ENCODE measurements around the gene RFFL.
A peak's percentile ranks its signal among the peaks of the same experiment; 100 is the strongest.

The RFFL gene

DNA sequence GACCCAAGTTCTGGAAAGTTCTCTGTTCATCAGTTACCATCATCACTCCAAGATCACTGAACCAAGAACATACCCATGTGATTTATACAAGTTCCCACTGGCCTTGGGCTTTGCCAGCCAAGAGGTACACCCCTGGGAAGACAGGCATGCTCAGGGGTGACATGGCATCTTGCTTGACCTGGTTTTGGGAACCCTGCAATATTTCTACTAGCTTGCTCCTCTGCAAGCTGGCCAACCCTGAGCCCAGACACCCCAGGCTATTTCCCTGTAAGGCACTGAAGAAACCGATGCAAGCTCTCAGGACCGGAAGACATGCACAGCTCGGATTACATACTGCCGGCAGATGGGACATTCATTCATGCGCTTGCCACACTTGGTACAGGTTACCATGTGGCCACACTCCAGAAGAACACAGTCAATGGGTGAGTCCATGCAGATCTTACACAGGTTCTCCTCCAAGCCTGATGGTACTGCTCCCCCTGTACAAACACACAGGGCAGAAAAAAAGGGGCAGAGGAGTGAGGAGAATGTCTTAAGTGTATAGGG, 51.8 kb downstream of the RFFL start:
- DNase-seq (ENCODE audit: low read depth in 2 of 2): no peak
- TF ChIP-seq, protein P1, sequence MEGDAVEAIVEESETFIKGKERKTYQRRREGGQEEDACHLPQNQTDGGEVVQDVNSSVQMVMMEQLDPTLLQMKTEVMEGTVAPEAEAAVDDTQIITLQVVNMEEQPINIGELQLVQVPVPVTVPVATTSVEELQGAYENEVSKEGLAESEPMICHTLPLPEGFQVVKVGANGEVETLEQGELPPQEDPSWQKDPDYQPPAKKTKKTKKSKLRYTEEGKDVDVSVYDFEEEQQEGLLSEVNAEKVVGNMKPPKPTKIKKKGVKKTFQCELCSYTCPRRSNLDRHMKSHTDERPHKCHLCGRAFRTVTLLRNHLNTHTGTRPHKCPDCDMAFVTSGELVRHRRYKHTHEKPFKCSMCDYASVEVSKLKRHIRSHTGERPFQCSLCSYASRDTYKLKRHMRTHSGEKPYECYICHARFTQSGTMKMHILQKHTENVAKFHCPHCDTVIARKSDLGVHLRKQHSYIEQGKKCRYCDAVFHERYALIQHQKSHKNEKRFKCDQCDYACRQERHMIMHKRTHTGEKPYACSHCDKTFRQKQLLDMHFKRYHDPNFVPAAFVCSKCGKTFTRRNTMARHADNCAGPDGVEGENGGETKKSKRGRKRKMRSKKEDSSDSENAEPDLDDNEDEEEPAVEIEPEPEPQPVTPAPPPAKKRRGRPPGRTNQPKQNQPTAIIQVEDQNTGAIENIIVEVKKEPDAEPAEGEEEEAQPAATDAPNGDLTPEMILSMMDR (IDR thresholded peaks at IDR 0.05; ENCODE audit: low read depth, low read length): no peak

DNA sequence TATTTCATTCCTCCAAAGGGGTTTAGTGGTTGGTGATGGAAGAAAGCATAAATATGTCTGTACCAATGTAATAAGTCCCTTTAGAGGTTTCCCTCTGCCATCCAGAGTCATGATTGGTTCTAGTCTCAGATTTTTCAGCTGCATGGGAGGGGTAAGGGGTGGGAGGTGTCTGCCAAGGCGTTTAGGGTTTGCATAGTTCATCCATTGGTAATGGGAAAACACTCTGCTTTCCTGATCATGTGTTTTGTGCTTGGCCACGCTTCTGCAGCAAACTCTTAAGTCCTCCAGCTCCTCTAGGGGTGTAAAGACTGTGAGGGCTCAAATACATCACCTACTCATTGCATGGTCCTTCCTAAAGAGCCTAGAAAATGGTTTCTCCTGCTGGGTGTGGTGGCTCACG, 53.4 kb downstream of the RFFL start:
- TF ChIP-seq, protein P1 (IDR thresholded peaks at IDR 0.05; ENCODE audit: low read depth, low read length): no peak
- no peak for DNase-seq (ENCODE audit: low read depth in 2 of 2)
- H3K4me3 ChIP-seq (replicated peaks in 1 of 2; ENCODE audit: low read depth in 2 of 2, low read length in 2 of 2): no peak overlapping the region

More for the DNA sequence above, 51.8 kb downstream of the RFFL start:
- H3K4me3 ChIP-seq (replicated peaks in 1 of 2; ENCODE audit: low read depth in 2 of 2, low read length in 2 of 2): no peak overlapping the region

DNA sequence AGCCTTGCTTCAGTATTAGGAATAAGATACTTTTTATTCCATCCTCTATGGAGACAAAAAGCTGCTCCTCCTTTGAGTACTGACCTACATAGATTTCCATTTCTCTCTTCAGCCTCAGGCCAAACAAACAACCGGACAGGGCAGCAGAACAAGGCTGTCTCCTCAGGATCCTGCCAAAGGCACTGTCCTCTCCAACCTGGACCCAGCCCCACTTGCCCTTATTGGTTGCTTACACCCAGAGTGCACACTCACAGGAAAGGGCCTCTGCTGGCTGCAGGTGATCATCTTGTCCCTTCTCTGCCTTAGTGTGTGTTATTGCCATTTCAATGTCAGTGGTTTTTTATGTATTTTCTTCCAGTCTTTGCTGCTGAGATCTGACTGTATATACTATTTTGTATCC, 56.5 kb downstream of the RFFL start:
- H3K4me3 ChIP-seq (replicated peaks in 1 of 2; ENCODE audit: low read depth in 2 of 2, low read length in 2 of 2): no peak overlapping the region
- DNase-seq (ENCODE audit: low read depth in 2 of 2): no peak
- TF ChIP-seq, protein P1 (IDR thresholded peaks at IDR 0.05; ENCODE audit: low read depth, low read length): no peak

DNA sequence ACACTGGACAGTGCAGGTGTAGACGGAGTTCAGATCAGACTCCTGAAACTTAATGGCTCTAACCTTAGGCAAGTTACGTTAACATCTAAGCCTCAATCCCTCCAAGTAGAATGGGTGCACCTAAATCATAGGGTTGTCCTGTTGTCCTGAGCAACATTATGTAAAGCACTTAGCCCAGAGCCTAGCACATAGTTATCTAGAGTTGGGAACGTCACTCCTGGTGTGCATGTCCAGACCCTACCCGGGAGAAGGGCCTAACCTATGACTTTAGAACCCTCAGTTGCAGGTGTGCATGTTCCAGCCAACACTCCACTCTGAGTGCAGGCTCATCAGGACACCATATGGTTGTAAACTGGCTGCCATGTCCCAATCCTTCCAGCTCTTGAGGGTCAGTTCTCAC, 57.2 kb downstream of the RFFL start:
- DNase-seq (ENCODE audit: low read depth in 2 of 2): no peak
- H3K4me3 ChIP-seq (replicated peaks in 1 of 2; ENCODE audit: low read depth in 2 of 2, low read length in 2 of 2): no peak overlapping the region
- TF ChIP-seq, protein P1 (IDR thresholded peaks at IDR 0.05; ENCODE audit: low read depth, low read length): no peak

DNA sequence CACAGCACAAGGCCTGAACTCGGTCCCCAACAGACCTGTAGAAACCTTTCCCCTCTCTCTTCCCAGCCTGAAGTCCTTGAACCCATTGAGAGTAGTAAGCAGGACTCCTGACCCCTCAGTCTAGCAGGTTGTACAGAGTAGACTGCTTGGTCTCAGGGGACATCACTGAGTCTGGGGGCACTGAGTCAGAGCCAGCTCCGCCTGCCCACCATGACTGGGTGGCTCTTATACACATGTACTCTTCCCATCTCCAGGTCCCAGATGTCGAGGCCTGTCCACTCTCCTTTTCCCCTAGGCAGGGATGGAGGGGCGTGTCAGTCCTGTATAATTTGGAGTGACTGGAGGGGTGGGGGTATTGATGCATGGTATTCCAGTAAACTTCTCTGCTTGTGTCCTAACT, 59.7 kb downstream of the RFFL start:
- no peak overlapping the region for H3K4me3 ChIP-seq (replicated peaks in 1 of 2; ENCODE audit: low read depth in 2 of 2, low read length in 2 of 2)
- DNase-seq (ENCODE audit: low read depth in 2 of 2): no peak
- TF ChIP-seq, protein P1 (IDR thresholded peaks at IDR 0.05; ENCODE audit: low read depth, low read length): no peak

DNA sequence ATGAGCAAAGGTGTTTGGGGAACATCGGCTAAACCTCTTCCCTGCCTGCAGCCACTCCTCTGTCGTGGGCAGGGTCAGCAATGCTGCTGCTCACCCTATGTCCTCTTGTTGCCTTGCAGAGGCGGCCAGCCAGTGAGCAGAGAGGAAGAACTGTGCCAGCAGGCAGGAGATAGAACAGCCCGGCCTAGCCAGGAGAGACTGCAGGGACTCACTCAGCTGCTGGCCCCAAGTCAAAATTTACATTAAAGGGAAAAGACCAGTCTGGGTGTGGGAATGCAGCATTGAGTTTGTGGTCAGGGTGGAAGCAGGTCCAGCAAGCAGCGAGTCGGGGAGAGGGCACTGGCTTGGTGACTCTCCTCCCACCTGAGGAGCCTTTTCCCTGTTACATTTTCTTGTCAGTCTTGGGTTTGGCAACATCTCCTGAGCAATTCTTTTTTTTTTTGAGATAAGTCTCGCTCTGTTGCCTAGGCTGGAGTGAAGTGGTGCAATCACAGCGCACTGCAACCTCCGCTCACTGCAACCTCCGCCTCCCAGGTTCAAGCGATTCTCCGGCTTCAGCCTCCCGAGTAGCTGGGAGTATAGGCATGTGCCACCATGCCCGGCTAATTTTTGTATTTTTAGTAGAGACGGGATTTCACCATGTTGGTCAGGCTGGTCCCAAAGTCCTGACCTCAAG, 60.5 kb downstream of the RFFL start:
- TF ChIP-seq, protein P1 (IDR thresholded peaks at IDR 0.05; ENCODE audit: low read depth, low read length): no peak
- peak; percentile 30 to 66 for DNase-seq (ENCODE audit: low read depth in 2 of 2)
- no peak overlapping the region for H3K4me3 ChIP-seq (replicated peaks in 1 of 2; ENCODE audit: low read depth in 2 of 2, low read length in 2 of 2)

All from cardiac fibroblast (primary cell).